Calu3 (cell line): ENCODE data around the gene SCFD2. TPM values are rescaled to one million over a fixed set of nuclear protein-coding genes. Genes with fewer than 3 reads are reported as not detected.
"Not testable (repeated sequence)": the region's sequence is repeated elsewhere in the genome, so short reads cannot be mapped to it uniquely, and the experiment has no call there.

Experiments
- BruUV-seq: library from RNA; stranded (reverse); fragments of 400-500 nt; replicated peaks from 2 replicates; lab custom pipeline; 2021; lab: Mats Ljungman, UMichigan
- CTCF ChIA-PET: fragments of 300-600 bp; sonication (Branson Sonifier 250); formaldehyde crosslinking; loops from one replicate; lab custom pipeline; 2022; ENCODE audit warnings: antibody characterized with exemption; lab: Charles Lee
- DNase-seq: peaks from one replicate; pipeline ENCODE4 v3.0.0; 2022
- H3K27ac Mint-ChIP-seq: one replicate; pipeline ENCODE4 v1.8.0; 2022; ENCODE audit warnings: mixed read lengths; ENCODE audit not compliant: unreplicated experiment
- H3K27me3 Mint-ChIP-seq: one replicate; pipeline ENCODE4 v1.8.0; 2022; ENCODE audit warnings: mixed read lengths; ENCODE audit not compliant: unreplicated experiment
- H3K36me3 Mint-ChIP-seq: one replicate; pipeline ENCODE4 v1.8.0; 2022; ENCODE audit warnings: mild to moderate bottlenecking, moderate library complexity, mixed read lengths; ENCODE audit not compliant: insufficient read depth, unreplicated experiment
- H3K4me1 Mint-ChIP-seq: one replicate; pipeline ENCODE4 v1.8.0; 2022; ENCODE audit warnings: mild to moderate bottlenecking, low read depth, mixed read lengths; ENCODE audit not compliant: unreplicated experiment
- H3K4me3 Mint-ChIP-seq: one replicate; pipeline ENCODE4 v1.8.0; 2022; ENCODE audit warnings: mild to moderate bottlenecking, low read depth, moderate library complexity, mixed read lengths; ENCODE audit not compliant: unreplicated experiment
- H3K9me3 Mint-ChIP-seq: one replicate; pipeline ENCODE4 v1.8.0; 2022; ENCODE audit warnings: low read depth, mixed read lengths; ENCODE audit not compliant: unreplicated experiment
- intact Hi-C: fragments of 100-400 bp; cut with micrococcal nuclease; formaldehyde crosslinking; loops from one replicate; pipeline ENCODE4 v1.10.0; 2022; ENCODE audit not compliant: unreplicated experiment
- total RNA-seq: library from RNA; stranded (reverse); gene quantifications from 2 replicates; pipeline ENCODE4 v1.2.3, GENCODE V29; 2022
- TF ChIP-seq, protein P1 (sequence below): fragments of 200-600 bp; IDR thresholded peaks from one replicate; pipeline ENCODE4 v1.8.0; 2022; ENCODE audit warnings: antibody characterized with exemption; ENCODE audit not compliant: unreplicated experiment

SCFD2 gene
- total RNA-seq, 1 experiment from 2014 or later = 16.7 TPM

DNA sequence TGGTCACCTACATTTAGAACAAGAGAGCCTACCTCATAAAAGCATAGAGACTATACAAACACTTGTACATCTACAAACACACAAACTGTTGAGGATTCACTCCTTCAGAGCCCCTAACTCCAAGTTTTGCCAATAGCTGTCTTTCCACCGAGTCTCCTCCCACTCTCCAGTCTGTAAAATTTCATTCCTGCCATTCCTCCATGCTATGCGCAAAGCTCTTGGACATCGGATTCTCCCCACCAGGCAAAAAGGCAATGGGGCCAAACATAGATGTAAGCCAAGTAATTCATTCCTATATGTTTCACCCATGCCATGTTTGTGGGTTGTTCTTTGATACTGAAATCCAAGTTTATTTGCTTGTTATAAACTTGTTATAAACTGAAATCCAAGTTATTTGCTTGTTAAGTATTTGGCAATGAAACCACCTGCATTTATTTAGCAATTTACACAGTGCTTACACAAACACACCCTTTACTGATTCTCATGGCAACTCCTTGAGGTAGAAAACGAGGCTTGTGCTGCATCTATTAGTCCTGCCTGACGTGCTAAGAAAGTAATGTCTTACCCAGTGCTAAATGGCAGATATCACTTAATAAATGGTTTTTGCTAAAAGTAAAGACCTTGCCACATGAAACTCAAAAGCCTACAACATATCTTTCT, 91.1 kb downstream of the SCFD2 start:
- H3K9me3 Mint-ChIP-seq = no peaks in the 10 kb centered on the region
- H3K27me3 Mint-ChIP-seq = no peaks in the 10 kb centered on the region
- DNase-seq = no peak
- TF ChIP-seq, protein P1, sequence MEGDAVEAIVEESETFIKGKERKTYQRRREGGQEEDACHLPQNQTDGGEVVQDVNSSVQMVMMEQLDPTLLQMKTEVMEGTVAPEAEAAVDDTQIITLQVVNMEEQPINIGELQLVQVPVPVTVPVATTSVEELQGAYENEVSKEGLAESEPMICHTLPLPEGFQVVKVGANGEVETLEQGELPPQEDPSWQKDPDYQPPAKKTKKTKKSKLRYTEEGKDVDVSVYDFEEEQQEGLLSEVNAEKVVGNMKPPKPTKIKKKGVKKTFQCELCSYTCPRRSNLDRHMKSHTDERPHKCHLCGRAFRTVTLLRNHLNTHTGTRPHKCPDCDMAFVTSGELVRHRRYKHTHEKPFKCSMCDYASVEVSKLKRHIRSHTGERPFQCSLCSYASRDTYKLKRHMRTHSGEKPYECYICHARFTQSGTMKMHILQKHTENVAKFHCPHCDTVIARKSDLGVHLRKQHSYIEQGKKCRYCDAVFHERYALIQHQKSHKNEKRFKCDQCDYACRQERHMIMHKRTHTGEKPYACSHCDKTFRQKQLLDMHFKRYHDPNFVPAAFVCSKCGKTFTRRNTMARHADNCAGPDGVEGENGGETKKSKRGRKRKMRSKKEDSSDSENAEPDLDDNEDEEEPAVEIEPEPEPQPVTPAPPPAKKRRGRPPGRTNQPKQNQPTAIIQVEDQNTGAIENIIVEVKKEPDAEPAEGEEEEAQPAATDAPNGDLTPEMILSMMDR = no peak
- no peaks in the 10 kb centered on the region for H3K36me3 Mint-ChIP-seq
- H3K4me3 Mint-ChIP-seq = no peak overlapping the region
- CTCF ChIA-PET = no interaction called here
- H3K4me1 Mint-ChIP-seq = no peaks in the 10 kb centered on the region
- H3K27ac Mint-ChIP-seq = no peak overlapping the region
- intact Hi-C loops = no loop called here
- BruUV-seq = no TSS peak

- Mint-ChIP-seq H3K4me1 (no peaks in the 10 kb centered on the region), H3K27ac (no peak overlapping the region), H3K27me3 (no peaks in the 10 kb centered on the region), H3K4me3 (no peak overlapping the region), H3K36me3 (no peaks in the 10 kb centered on the region), H3K9me3 (peaks cover under 1% of the 10 kb centered on the region)
- TF ChIP-seq, protein P1 = no peak
- intact Hi-C loops = no loop called here
- no peak for DNase-seq
- CTCF ChIA-PET = no interaction called here
- no TSS peak for BruUV-seq
These were observed 92.1 kb downstream of the SCFD2 start for GRCh38 chr4:53273726-53274125.

DNA sequence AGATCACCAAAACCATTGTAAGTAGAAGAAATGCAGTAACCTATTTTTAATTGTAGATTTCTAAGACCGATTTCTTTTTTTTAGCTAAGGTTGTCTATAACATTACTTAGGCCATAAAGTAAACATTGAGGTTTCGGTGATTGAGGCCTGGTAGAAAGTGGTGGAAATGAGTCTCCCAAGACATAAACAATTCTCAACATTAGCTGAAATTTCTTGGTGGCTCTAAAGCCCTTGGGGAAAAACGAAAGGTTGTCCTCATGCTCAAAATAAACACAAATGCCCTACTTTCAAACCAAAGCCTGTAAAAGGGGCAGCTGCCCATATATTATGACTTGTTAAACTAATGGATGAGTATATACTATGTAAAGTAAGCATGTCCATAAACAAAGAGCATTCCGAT, 98.8 kb downstream of the SCFD2 start:
- Mint-ChIP-seq H3K27ac (no peak overlapping the region), H3K4me1 (no peaks in the 10 kb centered on the region), H3K27me3 (no peaks in the 10 kb centered on the region), H3K9me3 (peaks cover 2% of the 10 kb centered on the region), H3K36me3 (no peaks in the 10 kb centered on the region), H3K4me3 (no peak overlapping the region)
- TF ChIP-seq, protein P1 = no peak
- intact Hi-C loops = no loop called here
- CTCF ChIA-PET = no interaction called here
- DNase-seq = no peak
- BruUV-seq = no TSS peak

DNA sequence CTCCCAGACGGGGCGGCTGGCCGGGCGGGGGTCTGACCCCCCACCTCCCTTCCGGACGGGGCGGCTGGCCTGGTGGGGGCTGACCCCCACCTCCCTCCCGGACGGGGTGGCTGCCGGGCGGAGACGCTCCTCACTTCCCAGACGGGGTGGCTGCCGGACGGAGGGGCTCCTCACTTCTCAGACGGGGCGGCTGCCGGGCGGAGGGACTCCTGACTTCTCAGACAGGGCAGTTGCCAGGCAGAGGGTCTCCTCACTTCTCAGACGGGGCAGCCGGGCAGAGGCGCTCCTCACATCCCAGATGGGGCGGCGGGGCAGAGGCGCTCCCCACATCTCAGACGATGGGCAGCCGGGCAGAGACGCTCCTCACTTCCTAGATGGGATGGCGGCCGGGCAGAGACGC, 109.9 kb downstream of the SCFD2 start:
- intact Hi-C loops, H3K9me3 Mint-ChIP-seq, H3K27ac Mint-ChIP-seq, H3K4me1 Mint-ChIP-seq, BruUV-seq, H3K36me3 Mint-ChIP-seq, H3K4me3 Mint-ChIP-seq, H3K27me3 Mint-ChIP-seq, DNase-seq: not testable (repeated sequence)
- CTCF ChIA-PET = interaction anchor here (0.7 kb wide), 1 partner anchor 528 kb away, joined by 3 read pairs; no protein-coding TSS in a partner anchor

DNA sequence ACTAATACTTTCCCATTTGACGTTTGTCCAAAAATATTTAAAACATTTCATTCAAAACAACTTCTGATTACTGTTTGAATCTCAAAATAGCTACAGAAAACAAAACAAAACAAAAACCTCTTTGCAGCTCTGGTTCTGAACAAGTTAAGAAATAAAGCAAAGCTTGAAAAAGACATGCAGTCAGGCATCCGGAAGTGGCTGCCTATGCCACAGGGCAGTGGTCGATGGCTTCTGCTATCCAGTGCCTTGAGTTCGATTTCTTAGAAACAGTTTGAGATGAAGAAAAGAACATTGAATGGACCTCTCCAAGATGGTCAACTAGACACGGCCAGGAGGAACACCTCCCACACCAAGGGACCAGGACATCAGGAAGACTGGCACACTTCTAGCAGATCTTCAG, 125.3 kb downstream of the SCFD2 start:
- intact Hi-C loops = no loop called here

GRCh38 chr4:53238352-53238751, 127.5 kb downstream of the SCFD2 start:
- H3K4me1 Mint-ChIP-seq, H3K4me3 Mint-ChIP-seq, H3K27me3 Mint-ChIP-seq, H3K27ac Mint-ChIP-seq, H3K36me3 Mint-ChIP-seq, CTCF ChIA-PET, BruUV-seq, intact Hi-C loops, DNase-seq, H3K9me3 Mint-ChIP-seq: not testable (repeated sequence)

More for the DNA sequence above, 125.3 kb downstream of the SCFD2 start:
- no TSS peak for BruUV-seq
- no peaks in the 10 kb centered on the region for H3K27me3 Mint-ChIP-seq
- no peak overlapping the region for H3K4me3 Mint-ChIP-seq
- H3K4me1 Mint-ChIP-seq = no peaks in the 10 kb centered on the region
- no peak for DNase-seq
- no peak overlapping the region for H3K27ac Mint-ChIP-seq
- TF ChIP-seq, protein P1 = no peak
- H3K36me3 Mint-ChIP-seq = no peaks in the 10 kb centered on the region
- peaks cover 8% of the 10 kb centered on the region for H3K9me3 Mint-ChIP-seq
- CTCF ChIA-PET = no interaction called here

- BruUV-seq, H3K4me1 Mint-ChIP-seq, H3K36me3 Mint-ChIP-seq, CTCF ChIA-PET, H3K9me3 Mint-ChIP-seq, H3K27ac Mint-ChIP-seq, intact Hi-C loops, H3K27me3 Mint-ChIP-seq, H3K4me3 Mint-ChIP-seq, DNase-seq: not testable (repeated sequence)
These were observed 128.1 kb downstream of the SCFD2 start for GRCh38 chr4:53237811-53238210.
